Activated CD4-positive, alpha-beta T cell treated with anti-CD3 and anti-CD28 coated beads, Interleukin-2, amount 50 U/mL, for 24 hours (primary cell): ENCODE results near the gene ARHGEF7.

ENCODE experiments used
- DNase-seq, 2 donors: peaks; one replicate each; pipeline ENCODE4 v3.0.0-alpha.2; 2020; ENCODE audit warnings: low read depth in 1 of 2, low spot score in 1 of 2

ARHGEF7 gene

GRCh38 chr13:111322916-111323331 is 207.8 kb downstream of the ARHGEF7 start:
- DNase-seq = no peak

- DNase-seq = no peak
Measured at GRCh38 chr13:111323549-111323948, 208.4 kb downstream of the ARHGEF7 start.

GRCh38 chr13:111323950-111324651 is 209.0 kb downstream of the ARHGEF7 start:
- no peak for DNase-seq

- DNase-seq = no peak
Measured at GRCh38 chr13:111324736-111325135, 209.6 kb downstream of the ARHGEF7 start.

- DNase-seq = no peak
Measured at GRCh38 chr13:111325146-111325890, 210.2 kb downstream of the ARHGEF7 start.

- no peak for DNase-seq
Measured at GRCh38 chr13:111325941-111326620, 211.0 kb downstream of the ARHGEF7 start.

- DNase-seq = no peak
Measured at GRCh38 chr13:111326621-111326965, 211.5 kb downstream of the ARHGEF7 start.

- DNase-seq = no peak
Measured at GRCh38 chr13:111326981-111327642, 212.0 kb downstream of the ARHGEF7 start.

- DNase-seq = no peak
Measured at GRCh38 chr13:111327730-111328573, 212.8 kb downstream of the ARHGEF7 start.

GRCh38 chr13:111328574-111329410 is 213.7 kb downstream of the ARHGEF7 start:
- no peak for DNase-seq

- DNase-seq = no peak
Measured at GRCh38 chr13:111329641-111330040, 214.5 kb downstream of the ARHGEF7 start.

GRCh38 chr13:111330066-111330610 is 215.0 kb downstream of the ARHGEF7 start:
- DNase-seq = no peak

GRCh38 chr13:111335298-111335697 is 220.2 kb downstream of the ARHGEF7 start:
- no peak for DNase-seq

GRCh38 chr13:111336666-111337065 is 221.6 kb downstream of the ARHGEF7 start:
- no peak for DNase-seq

GRCh38 chr13:111337206-111337605 is 222.1 kb downstream of the ARHGEF7 start:
- DNase-seq = no peak

GRCh38 chr13:111337741-111338140 is 222.6 kb downstream of the ARHGEF7 start:
- DNase-seq = no peak

- no peak for DNase-seq
Measured at GRCh38 chr13:111338841-111339240, 223.7 kb downstream of the ARHGEF7 start.

GRCh38 chr13:111339366-111340143 is 224.4 kb downstream of the ARHGEF7 start:
- no peak for DNase-seq

- DNase-seq = no peak
Measured at GRCh38 chr13:111341886-111342285, 226.8 kb downstream of the ARHGEF7 start.
